ENCODE results near the gene ZBED6. TPM values are rescaled to one million over a fixed set of nuclear protein-coding genes. Genes with fewer than 3 reads are reported as not detected.

The ZBED6 gene
- total and polyA plus RNA-seq, 10 of the 15 experiments (the other 5 are each of a cell fraction or from before 2014, with no cell fraction given) = 0.13 to 15.9 (median 4.8) TPM

- TF ChIP-seq CHD2 (IDR thresholded peaks at IDR 0.05; ENCODE audit: borderline replicate concordance, low read depth, low read length) = no peak
- TF ChIP-seq PRDM15 (CRISPR knock-in tag; IDR thresholded peaks at IDR 0.05) = no peak
- TF ChIP-seq CREM (IDR thresholded peaks at IDR 0.05; ENCODE audit: low read depth) = no peak
- no peak for TF ChIP-seq STAT1 (conservative IDR thresholded peaks at IDR 0.05)
- TF ChIP-seq NKRF (conservative IDR thresholded peaks at IDR 0.05) = no peak
- TF ChIP-seq FOS (IDR thresholded peaks at IDR 0.05; ENCODE audit: borderline replicate concordance, extremely low read depth, insufficient read length) = no peak
Measured at GRCh38 chr1:203789966-203790365, 5.5 kb upstream of the ZBED6 start (continued).

- no peak for ATAC-seq
- no peak overlapping the region for H3K4me2 ChIP-seq (ENCODE audit: control insufficient read depth, insufficient read depth)
- in situ Hi-C loops (cut with MboI) = no loop called here
- no peak overlapping the region for H3K9ac ChIP-seq (ENCODE audit: control insufficient read depth, insufficient read depth, low read length)
- no peak overlapping the region for H2AFZ ChIP-seq (ENCODE audit: control insufficient read depth, low read depth, low read length)
- ChIA-PET CTCF (no interaction called here), POLR2A (no interaction called here), SMC1A (ENCODE audit: uncharacterized antibody, unreplicated experiment) (interaction anchor here (0.9 to 1.3 kb wide), 2 partner anchors 25 to 27 kb away, joined by 3 to 5 read pairs; partner anchors contain the start of gene LAX1), RAD21 (ENCODE audit: unreplicated experiment) (interaction anchor here (0.6 kb wide), 2 partner anchors 8 to 14 kb away, joined by 3 read pairs; no protein-coding TSS in a partner anchor)
- peaks cover 4% of the 10 kb centered on the region; the same call in 1 of the 2 replicates for H3K4me1 ChIP-seq (ENCODE audit: control insufficient read depth, insufficient read depth, low read length)
- no peak for TF ChIP-seq ZBTB33 (IDR thresholded peaks at IDR 0.05)
- no peak for TF ChIP-seq HSF1 (IDR thresholded peaks at IDR 0.05; ENCODE audit: low read depth, low read length)
- TF ChIP-seq PAX5 (IDR thresholded peaks at IDR 0.05; ENCODE audit: borderline replicate concordance, low read depth, low read length) = no peak
- no peaks in the 10 kb centered on the region for H3K9me3 ChIP-seq (replicated peaks; ENCODE audit: control insufficient read depth, insufficient read depth, low read length)
- intact Hi-C loops (cut with micrococcal nuclease; ENCODE audit: unreplicated experiment) = no loop called here
- H4K20me1 ChIP-seq (ENCODE audit: control insufficient read depth, insufficient read depth) = no peaks in the 10 kb centered on the region
- no peak for DNase-seq (ENCODE audit: low read depth, low spot score)
- H3K27me3 ChIP-seq (replicated peaks in 1 of 2; ENCODE audit: control insufficient read depth in 2 of 2, insufficient read depth in 2 of 2, low read length in 1 of 2) = no peaks in the 10 kb centered on the region
- BruUV-seq (replicated peaks) = no TSS peak
- no peaks in the 10 kb centered on the region for H3K36me3 ChIP-seq (ENCODE audit: control insufficient read depth in 2 of 2, insufficient read depth in 2 of 2, low read length in 1 of 2)
- FAIRE-seq = no peak
- peaks cover 10% of the 10 kb centered on the region for H3K79me2 ChIP-seq (ENCODE audit: control insufficient read depth, insufficient read depth, low read length)
- H3K4me3 ChIP-seq = no peak overlapping the region
- H3K27ac ChIP-seq (ENCODE audit: control insufficient read depth, insufficient read depth) = no peak overlapping the region
- 82% methylated on average over 3 of the region's 3 CpGs for WGBS (ENCODE audit: insufficient coverage, insufficient replicate concordance, low lambda C conversion rate, missing lambda C conversion rate)
Measured at GRCh38 chr1:203791498-203791897, 3.9 kb upstream of the ZBED6 start.
